Mesenchymal stem cell (in vitro differentiated cells and primary cell): ENCODE measurements around the gene C1GALT1.

Experiments used
- DNase-seq: peaks from one replicate; pipeline ENCODE4 v3.0.0-alpha.2; 2013
- H2AFZ ChIP-seq: one replicate; pipeline ENCODE4 v1.6.1; 2013; ENCODE audit warnings: low read depth, mild to moderate bottlenecking, control low read depth, inconsistent platforms, low read length, moderate library complexity
- H2AK5ac ChIP-seq: 2 replicates; pipeline ENCODE4 v1.6.1; 2013; ENCODE audit warnings: low read length, moderate library complexity, mild to moderate bottlenecking, inconsistent platforms; ENCODE audit not compliant: severe bottlenecking
- H2BK120ac ChIP-seq: one replicate; pipeline ENCODE4 v1.6.1; 2013; ENCODE audit warnings: low read depth, mild to moderate bottlenecking, inconsistent platforms, low read length, moderate library complexity
- H2BK12ac ChIP-seq, 2 experiments: one replicate each; pipeline ENCODE4 v1.6.1; 2013; ENCODE audit warnings: inconsistent platforms in 2 of 2, low read length in 2 of 2, mild to moderate bottlenecking in 2 of 2, moderate library complexity in 2 of 2, control low read depth in 1 of 2
- H2BK15ac ChIP-seq: one replicate; pipeline ENCODE4 v1.6.1; 2013; ENCODE audit warnings: mild to moderate bottlenecking, low read depth, inconsistent platforms; ENCODE audit not compliant: poor library complexity, severe bottlenecking
- H2BK5ac ChIP-seq: 2 replicates; pipeline ENCODE4 v1.6.1; 2013; ENCODE audit warnings: low read depth, mild to moderate bottlenecking, low read length, control low read depth, inconsistent platforms; ENCODE audit not compliant: poor library complexity, severe bottlenecking
- H3K14ac ChIP-seq, 2 experiments: one replicate each; pipeline ENCODE4 v1.6.1; 2013; ENCODE audit warnings: inconsistent platforms in 2 of 2, low read length in 2 of 2, control low read depth in 1 of 2, mild to moderate bottlenecking in 1 of 2, moderate library complexity in 1 of 2
- H3K18ac ChIP-seq, 2 experiments: one replicate each; pipeline ENCODE4 v1.6.1; 2013; ENCODE audit warnings: inconsistent platforms in 2 of 2, low read length in 2 of 2, control low read depth in 1 of 2, low read depth in 1 of 2, mild to moderate bottlenecking in 1 of 2
- H3K23ac ChIP-seq, 2 experiments: one replicate each; pipeline ENCODE4 v1.6.1; 2013; ENCODE audit warnings: inconsistent platforms in 2 of 2, low read length in 2 of 2, mild to moderate bottlenecking in 2 of 2, moderate library complexity in 2 of 2, control low read depth in 1 of 2
- H3K27ac ChIP-seq: 2 replicates; pipeline ENCODE4 v1.5.1; 2013; ENCODE audit warnings: mild to moderate bottlenecking, moderate library complexity, low read length, control low read depth, inconsistent platforms; ENCODE audit not compliant: poor library complexity, severe bottlenecking
- H3K27me3 ChIP-seq, 2 experiments: 2 replicates each; pipeline versions ENCODE4 v1.6.1 to v1.7.0; 2013; ENCODE audit warnings: low read length in 2 of 2, mild to moderate bottlenecking in 2 of 2, moderate library complexity in 2 of 2, control low read depth in 1 of 2, inconsistent platforms in 1 of 2; ENCODE audit not compliant: control insufficient read depth in 1 of 2, insufficient read depth in 1 of 2
- H3K36me3 ChIP-seq, 2 experiments: 2 replicates each; pipeline versions ENCODE4 v1.6.1 to v1.7.0; 2013; ENCODE audit warnings: low read length in 2 of 2, control low read depth in 1 of 2, inconsistent platforms in 1 of 2, low read depth in 1 of 2, mild to moderate bottlenecking in 1 of 2; ENCODE audit not compliant: insufficient read depth in 2 of 2, control insufficient read depth in 1 of 2
- H3K4ac ChIP-seq, 2 experiments: one replicate each; pipeline ENCODE4 v1.6.1; 2013; ENCODE audit warnings: inconsistent platforms in 2 of 2, low read length in 2 of 2, mild to moderate bottlenecking in 2 of 2, moderate library complexity in 2 of 2, control low read depth in 1 of 2, low read depth in 1 of 2
- H3K4me1 ChIP-seq: 2 replicates; pipeline ENCODE4 v1.6.1; 2013; ENCODE audit warnings: low read depth, low read length, control low read depth; ENCODE audit not compliant: control insufficient read depth, insufficient read depth
- H3K4me2 ChIP-seq: 2 replicates; pipeline ENCODE4 v1.6.1; 2013; ENCODE audit warnings: low read length, mild to moderate bottlenecking, inconsistent platforms; ENCODE audit not compliant: poor library complexity, severe bottlenecking
- H3K4me3 ChIP-seq, 2 experiments: 2 replicates each; pipeline versions ENCODE4 v1.5.1 to v1.7.0; 2013; ENCODE audit warnings: low read length in 2 of 2, mild to moderate bottlenecking in 2 of 2, control low read depth in 1 of 2, low read depth in 1 of 2; ENCODE audit not compliant: insufficient read depth in 1 of 2
- H3K79me1 ChIP-seq: replicated peaks from 2 replicates; pipeline ENCODE4 v1.6.1; 2013; ENCODE audit warnings: mild to moderate bottlenecking, control low read depth, low read length, inconsistent platforms; ENCODE audit not compliant: poor library complexity, severe bottlenecking
- H3K9ac ChIP-seq: 2 replicates; pipeline ENCODE4 v1.7.0; 2013; ENCODE audit warnings: mild to moderate bottlenecking, low read length, moderate library complexity
- H3K9me3 ChIP-seq: 2 replicates; pipeline ENCODE4 v1.7.0; 2013; ENCODE audit warnings: mild to moderate bottlenecking, low read length; ENCODE audit not compliant: control insufficient read depth
- H4K8ac ChIP-seq: one replicate; pipeline ENCODE4 v1.6.1; 2013; ENCODE audit warnings: inconsistent platforms, mild to moderate bottlenecking, low read length, moderate library complexity
- H4K91ac ChIP-seq: one replicate; pipeline ENCODE4 v1.6.1; 2013; ENCODE audit warnings: mild to moderate bottlenecking, low read length, inconsistent platforms
- WGBS: methylation state at CpG from one replicate; pipeline ENCODE4 v1.1.7; 2013; ENCODE audit warnings: mixed read lengths; 5-methylcytosine and 5-hydroxymethylcytosine counted together

C1GALT1 gene

GRCh38 chr7:7228472-7228871 is 46.1 kb downstream of the C1GALT1 start:
- H3K27ac ChIP-seq: no peak overlapping the region
- no peak overlapping the region for H2BK120ac ChIP-seq
- peak; percentile 34 for DNase-seq
- H3K4me1 ChIP-seq: no peaks in the 10 kb centered on the region
- H4K91ac ChIP-seq: no peak overlapping the region
- no peak overlapping the region for H3K4ac ChIP-seq
- no peak overlapping the region for H4K8ac ChIP-seq
- no peak overlapping the region for H3K23ac ChIP-seq
- H2BK15ac ChIP-seq: no peak overlapping the region
- H3K18ac ChIP-seq: no peak overlapping the region
- H3K4me3 ChIP-seq: no peak overlapping the region
- no peak overlapping the region for H2BK12ac ChIP-seq
- H2AFZ ChIP-seq: no peak overlapping the region
- no peak overlapping the region for H3K4me2 ChIP-seq
- peak overlapping the region; percentile 26 for H3K9ac ChIP-seq
- H3K14ac ChIP-seq: no peak overlapping the region
- no peak overlapping the region for H2AK5ac ChIP-seq
- no peak overlapping the region for H2BK5ac ChIP-seq
- no peaks in the 10 kb centered on the region for H3K27me3 ChIP-seq
- peaks cover 11% of the 10 kb centered on the region for H3K79me1 ChIP-seq
- H3K9me3 ChIP-seq: peaks cover 13% of the 10 kb centered on the region
- 56% methylated on average over 1 of the region's 2 CpGs for WGBS
- H3K36me3 ChIP-seq: peaks cover 0 to 23% of the 10 kb centered on the region in 2 experiments

- no peak overlapping the region for H2BK120ac ChIP-seq
- peaks cover 13% of the 10 kb centered on the region for H3K9me3 ChIP-seq
- no peak overlapping the region for H3K27ac ChIP-seq
- peaks cover 0 to 24% of the 10 kb centered on the region in 2 experiments for H3K36me3 ChIP-seq
- H3K79me1 ChIP-seq: peaks cover 14% of the 10 kb centered on the region
- no peak overlapping the region for H3K14ac ChIP-seq
- no peak overlapping the region for H3K4me3 ChIP-seq
- H3K4ac ChIP-seq: no peak overlapping the region
- DNase-seq: peak; percentile 21
- H2BK12ac ChIP-seq: peak overlapping the region in 1 of 2 experiments; percentile 28
- 92% methylated on average over 1 of the region's 1 CpG for WGBS
- no peak overlapping the region for H2AFZ ChIP-seq
- H3K18ac ChIP-seq: no peak overlapping the region
- H3K23ac ChIP-seq: no peak overlapping the region
- no peak overlapping the region for H2BK15ac ChIP-seq
- no peaks in the 10 kb centered on the region for H3K4me1 ChIP-seq
- H2AK5ac ChIP-seq: no peak overlapping the region
- H3K27me3 ChIP-seq: no peaks in the 10 kb centered on the region
- no peak overlapping the region for H4K8ac ChIP-seq
- no peak overlapping the region for H3K9ac ChIP-seq
- no peak overlapping the region for H2BK5ac ChIP-seq
- H3K4me2 ChIP-seq: no peak overlapping the region
- no peak overlapping the region for H4K91ac ChIP-seq
Observed at GRCh38 chr7:7228967-7229366, 46.6 kb downstream of the C1GALT1 start.

GRCh38 chr7:7231000-7231399 is 48.7 kb downstream of the C1GALT1 start:
- no peak overlapping the region for H3K4me2 ChIP-seq
- DNase-seq: no peak
- no peak overlapping the region for H3K4me3 ChIP-seq
- no peak overlapping the region for H3K23ac ChIP-seq
- no peak overlapping the region for H2BK120ac ChIP-seq
- no peak overlapping the region for H3K14ac ChIP-seq
- H3K9me3 ChIP-seq: peaks cover 7% of the 10 kb centered on the region
- H3K9ac ChIP-seq: no peak overlapping the region
- H2BK5ac ChIP-seq: no peak overlapping the region
- WGBS: no CpG with 5 or more reads among the region's 1 CpG
- H3K4me1 ChIP-seq: no peaks in the 10 kb centered on the region
- H3K27me3 ChIP-seq: no peaks in the 10 kb centered on the region
- peaks cover 0 to 35% of the 10 kb centered on the region in 2 experiments for H3K36me3 ChIP-seq
- H2AK5ac ChIP-seq: no peak overlapping the region
- H2BK15ac ChIP-seq: no peak overlapping the region
- no peak overlapping the region for H2BK12ac ChIP-seq
- no peak overlapping the region for H4K91ac ChIP-seq
- H3K27ac ChIP-seq: no peak overlapping the region
- peaks cover 15% of the 10 kb centered on the region for H3K79me1 ChIP-seq
- H3K4ac ChIP-seq: no peak overlapping the region
- H3K18ac ChIP-seq: no peak overlapping the region
- no peak overlapping the region for H2AFZ ChIP-seq
- H4K8ac ChIP-seq: no peak overlapping the region

- Histone ChIP-seq H3K9me3 (peaks cover 7% of the 10 kb centered on the region), H3K23ac (no peak overlapping the region), H3K4ac (no peak overlapping the region), H2AFZ (no peak overlapping the region), H4K91ac (no peak overlapping the region), H2BK15ac (no peak overlapping the region), H3K79me1 (peaks cover 15% of the 10 kb centered on the region), H3K14ac (no peak overlapping the region), H3K4me1 (no peaks in the 10 kb centered on the region), H3K27ac (no peak overlapping the region), H3K4me2 (no peak overlapping the region), H2BK120ac (no peak overlapping the region), H2AK5ac (no peak overlapping the region), H3K4me3 (no peak overlapping the region), H3K27me3 (no peaks in the 10 kb centered on the region), H3K18ac (no peak overlapping the region), H3K9ac (no peak overlapping the region), H2BK12ac (no peak overlapping the region), H2BK5ac (no peak overlapping the region), H4K8ac (no peak overlapping the region), H3K36me3 (peaks cover 0 to 35% of the 10 kb centered on the region in 2 experiments)
- no peak for DNase-seq
- 96% methylated on average over 3 of the region's 3 CpGs for WGBS
Observed at GRCh38 chr7:7231865-7232264, 49.5 kb downstream of the C1GALT1 start.
